K562 (cell line): ENCODE results near the gene FOXRED2. TPM values are rescaled to one million over a fixed set of nuclear protein-coding genes. Genes with fewer than 3 reads are reported as not detected.

Experiments used
- ATAC-seq: fragments of 200-7000 bp; cut with Tn5 transposase; 3 replicates; pipeline ENCODE4 v1.9.1; 2020; ENCODE audit warnings: moderate library complexity
- BruUV-seq: library from RNA; stranded (reverse); fragments of 400-500 nt; replicated peaks from 2 replicates; lab custom pipeline; 2021; lab: Mats Ljungman, UMichigan
- CTCF ChIA-PET: fragments of 300-600 bp; formaldehyde crosslinking; extraction: SDS; loops from one replicate; lab custom pipeline; 2021; ENCODE audit warnings: low intra/inter-chr PET ratio; lab: Yijun Ruan, JAX
- POLR2A ChIA-PET: fragments of 300-600, 350-650 bp; sonication (Branson Sonifier 250); formaldehyde crosslinking; extraction: SDS; loops from one replicate; lab custom pipeline; 2021; ENCODE audit warnings: antibody characterized with exemption, inconsistent platforms; lab: Yijun Ruan, JAX
- DNase-seq, 4 experiments: peaks; one replicate each; pipeline versions ENCODE4 v3.0.0 to v3.0.0-alpha.2; 2011 to 2018; ENCODE audit warnings: low spot score in 3 of 4, mixed read lengths in 3 of 4; ENCODE audit errors: extremely low read depth in 1 of 4
- FAIRE-seq: peaks from 2 replicates; lab custom pipeline; 2011; peaks lifted over from hg19 to GRCh38; lab: Jason Lieb, UNC
- H2AFZ ChIP-seq: 2 replicates; pipeline ENCODE4 v1.6.0; 2011; ENCODE audit warnings: low read depth, low read length, control low read depth, inconsistent platforms
- H3K27ac ChIP-seq: fragments of 200-600 bp; 3 replicates; pipeline ENCODE4 v1.8.0; 2011; ENCODE audit warnings: low read depth, mild to moderate bottlenecking, control low read depth, inconsistent platforms, low read length, moderate library complexity, mixed read lengths; ENCODE audit errors: extremely low read depth
- H3K27me3 ChIP-seq, 2 experiments: fragments of 300-600 bp in 1 of 2; 2 replicates in 1 of 2; 3 replicates in 1 of 2; pipeline versions ENCODE4 v1.6.0 to v1.8.0; 2011; ENCODE audit warnings: inconsistent platforms in 2 of 2, low read length in 2 of 2, mild to moderate bottlenecking in 1 of 2, mixed read lengths in 1 of 2, moderate library complexity in 1 of 2; ENCODE audit not compliant: control insufficient read depth in 2 of 2, insufficient read depth in 2 of 2
- H3K36me3 ChIP-seq: fragments of 300-600 bp; 3 replicates; pipeline ENCODE4 v1.8.0; 2011; ENCODE audit warnings: mild to moderate bottlenecking, low read length, inconsistent platforms; ENCODE audit not compliant: control insufficient read depth, insufficient read depth
- H3K4me1 ChIP-seq, 2 experiments: fragments of 200-600 bp in 1 of 2; replicated peaks in 1 of 2; 2 replicates in 1 of 2; 3 replicates in 1 of 2; pipeline versions ENCODE4 v1.5.1 to v1.8.0; 2011; ENCODE audit warnings: inconsistent platforms in 2 of 2, low read length in 2 of 2, mild to moderate bottlenecking in 1 of 2, mixed read lengths in 1 of 2, moderate library complexity in 1 of 2; ENCODE audit not compliant: control insufficient read depth in 2 of 2, insufficient read depth in 2 of 2
- H3K4me2 ChIP-seq: 2 replicates; pipeline ENCODE4 v1.6.1; 2011; ENCODE audit warnings: low read length, control low read depth, inconsistent platforms, mixed read lengths; ENCODE audit not compliant: insufficient read depth
- H3K4me3 ChIP-seq: fragments of 200-600 bp; sonication (generic), shearing (Covaris generic); 2 replicates; pipeline ENCODE4 v1.5.1; 2016; ENCODE audit warnings: control low read depth, inconsistent platforms
- H3K79me2 ChIP-seq: fragments of 200-600 bp; 3 replicates; pipeline ENCODE4 v1.8.0; 2011; ENCODE audit warnings: low read length, inconsistent platforms; ENCODE audit not compliant: control insufficient read depth, insufficient read depth
- H3K9ac ChIP-seq, 2 experiments: 2 replicates each; pipeline versions ENCODE4 v1.6.0 to v1.6.1; 2011; ENCODE audit warnings: low read depth in 2 of 2, low read length in 2 of 2, control low read depth in 1 of 2, inconsistent platforms in 1 of 2, mild to moderate bottlenecking in 1 of 2, mixed read lengths in 1 of 2; ENCODE audit not compliant: insufficient read depth in 1 of 2
- H3K9me1 ChIP-seq: one replicate; pipeline ENCODE4 v1.6.0; 2011; ENCODE audit warnings: inconsistent platforms, mild to moderate bottlenecking, low read length, moderate library complexity; ENCODE audit not compliant: control insufficient read depth, insufficient read depth
- H3K9me3 ChIP-seq: replicated peaks from 2 replicates; pipeline ENCODE4 v1.5.1; 2011; ENCODE audit warnings: low read depth, low read length, inconsistent platforms; ENCODE audit not compliant: control insufficient read depth, insufficient read depth
- H4K20me1 ChIP-seq: replicated peaks from 2 replicates; pipeline ENCODE4 v1.6.1; 2011; ENCODE audit warnings: low read length, inconsistent platforms, mixed read lengths; ENCODE audit not compliant: control insufficient read depth, insufficient read depth
- HIVEP1 ChIP-seq: fragments of 250-450 bp; sonication (Bioruptor Pico); IDR thresholded peaks from 2 replicates; pipeline ENCODE4 v1.4.0; 2020; ENCODE audit warnings: mild to moderate bottlenecking
- MEIS2 ChIP-seq: fragments of 450-650 bp; IDR thresholded peaks from 2 replicates; pipeline ENCODE4 v1.6.1; 2014; ENCODE audit warnings: mild to moderate bottlenecking; ENCODE audit not compliant: partially characterized antibody
- XRCC5 ChIP-seq: fragments of 200-400 bp; formaldehyde crosslinking; IDR thresholded peaks from 2 replicates; pipeline ENCODE4 v1.6.1; 2017; ENCODE audit warnings: low read depth, mild to moderate bottlenecking, low read length
- ZSCAN32 ChIP-seq: fragments of 450-650 bp; formaldehyde crosslinking; IDR thresholded peaks from 2 replicates; pipeline ENCODE4 v1.4.0; 2020; ENCODE audit warnings: mild to moderate bottlenecking, moderate library complexity
- WGBS: fragments of 100-300 bp; shearing (Covaris generic); methylation state at CpG from one replicate; pipeline ENCODE4 v1.1.6; 2016; ENCODE audit warnings: low coverage, mixed read lengths; ENCODE audit not compliant: insufficient coverage; ENCODE audit errors: missing lambda C conversion rate; 5-methylcytosine and 5-hydroxymethylcytosine counted together
- in situ Hi-C: fragments of 300-500 bp; cut with MboI; formaldehyde crosslinking; loops from 4 replicates; pipeline ENCODE4 v1.15.0; 2018; ENCODE audit warnings: inconsistent platforms, mixed read lengths
- intact Hi-C: fragments of 100-400 bp; cut with micrococcal nuclease; formaldehyde crosslinking; loops from 2 replicates; pipeline ENCODE4 v1.14.2; 2022
- polyA plus RNA-seq, 8 experiments: library from polyadenylated mRNA; depleted of rRNA in 4 of 8; stranded (reverse) in 5 of 8; unstranded in 3 of 8; fragments of >200 nt; fragmentation: Nextera tagmentation in 2 of 8; fragmentation: Illumina TruSeq in 1 of 8; extraction: Ambion mirVana in 2 of 8; extraction: Trizol in 1 of 8; gene quantifications; 2 replicates each; pipeline versions ENCODE4 v1.2.1 to v1.2.3, GENCODE V29; 2011 to 2014; ENCODE audit warnings: inconsistent platforms in 1 of 8, missing spikeins in 1 of 8
- total RNA-seq, 7 experiments: library from RNA; depleted of rRNA in 6 of 7; stranded (reverse); fragments of >200 nt in 6 of 7; fragmentation: Illumina TruSeq in 2 of 7; extraction: Trizol in 2 of 7; gene quantifications; 2 replicates each; pipeline versions ENCODE4 v1.2.1 to v1.2.3, GENCODE V29; 2011 to 2021; ENCODE audit warnings: low replicate concordance in 1 of 7

The FOXRED2 gene
- total and polyA plus RNA-seq, 9 of the 15 experiments (the other 6 are each of a cell fraction or from before 2014, with no cell fraction given): 2.8 to 48.4 (median 7.8) TPM

DNA sequence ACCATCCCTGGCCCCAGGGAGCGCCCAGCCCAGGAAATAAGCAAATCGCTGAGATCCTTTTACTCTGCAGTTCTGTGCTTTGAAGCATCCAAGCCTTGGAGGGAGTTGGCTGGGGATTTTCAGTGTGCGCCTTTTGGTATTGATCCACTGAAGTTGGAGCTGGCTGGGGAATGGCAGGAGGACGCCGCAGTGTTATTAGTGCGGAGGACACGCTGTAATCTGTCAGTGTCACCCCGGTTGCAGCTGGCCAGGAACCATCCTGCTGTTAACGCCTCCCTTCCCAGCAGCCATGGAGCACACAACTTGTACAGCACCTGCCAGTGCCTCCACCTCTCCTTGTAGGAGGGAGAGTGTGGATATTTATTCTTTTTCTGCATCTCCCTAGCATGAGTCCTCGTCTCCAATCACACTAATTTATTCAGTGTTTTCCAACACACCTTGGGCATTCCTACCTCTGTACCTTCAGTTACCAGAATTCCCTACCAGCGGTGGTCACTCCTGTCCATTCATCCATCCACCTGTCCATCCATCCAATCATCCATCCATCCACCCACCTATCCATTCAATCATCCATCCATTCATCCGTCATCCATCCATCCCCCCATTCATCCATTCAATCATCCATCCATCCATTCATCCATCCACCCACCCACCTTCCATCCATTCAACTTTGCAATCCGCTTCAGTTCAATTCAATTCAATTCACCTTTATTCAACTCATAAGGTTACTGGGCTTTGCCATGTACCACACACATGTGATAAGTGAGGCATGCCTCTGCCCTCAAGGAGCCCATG, 44.1 kb upstream of the FOXRED2 start:
- Histone ChIP-seq H3K9me1 (no peaks in the 10 kb centered on the region), H3K27me3 (peaks cover 13 to 38% of the 10 kb centered on the region in 2 experiments; a peak in 4 of 5 replicates), H3K9me3 (no peaks in the 10 kb centered on the region), H3K79me2 (no peaks in the 10 kb centered on the region), H3K36me3 (no peaks in the 10 kb centered on the region), H3K4me3 (no peak overlapping the region), H3K27ac (no peak overlapping the region), H3K9ac (no peak overlapping the region), H2AFZ (no peak overlapping the region), H3K4me2 (no peak overlapping the region), H3K4me1 (peaks cover 3 to 5% of the 10 kb centered on the region in 2 experiments; a peak in 3 of 5 replicates), H4K20me1 (no peaks in the 10 kb centered on the region)
- WGBS: 2% methylated on average over 13 of the region's 13 CpGs
- ChIA-PET CTCF (no interaction called here), POLR2A (no interaction called here)
- no peak for TF ChIP-seq XRCC5
- peak; percentile 2 for TF ChIP-seq MEIS2
- no TSS peak for BruUV-seq
- FAIRE-seq (no peak), DNase-seq (no peak), ATAC-seq (no peak)
- intact Hi-C loops (no loop called here), in situ Hi-C loops (no loop called here)

- H3K9me3 ChIP-seq: no peaks in the 10 kb centered on the region
- no peaks in the 10 kb centered on the region for H3K9me1 ChIP-seq
- POLR2A ChIA-PET: no interaction called here
- no peak for FAIRE-seq
- H2AFZ ChIP-seq: no peak overlapping the region
- no peaks in the 10 kb centered on the region for H4K20me1 ChIP-seq
- DNase-seq: no peak
- no peak overlapping the region for H3K27ac ChIP-seq
- in situ Hi-C loops (loop anchor here (10.0 kb wide), 1 partner anchor 316 kb away; the partner anchor contains the start of gene NCF4), intact Hi-C loops (loop anchor here (5.0 kb wide), 2 partner anchors 223 to 428 kb away; no protein-coding TSS in a partner anchor)
- CTCF ChIA-PET: interaction anchor here (3.1 kb wide), 1 partner anchor 307 kb away, joined by 20 read pairs; no protein-coding TSS in a partner anchor
- 27% methylated on average over 3 of the region's 5 CpGs for WGBS
- H3K27me3 ChIP-seq: peaks cover 13 to 27% of the 10 kb centered on the region in 2 experiments; a peak in 4 of 5 replicates
- no peak overlapping the region for H3K4me3 ChIP-seq
- no TSS peak for BruUV-seq
- H3K4me2 ChIP-seq: no peak overlapping the region
- H3K36me3 ChIP-seq: no peaks in the 10 kb centered on the region
- TF ChIP-seq ZSCAN32 (no peak), HIVEP1 (no peak)
- H3K79me2 ChIP-seq: no peaks in the 10 kb centered on the region
- no peak overlapping the region; a peak in 1 of 4 replicates for H3K9ac ChIP-seq
- no peak for ATAC-seq
- H3K4me1 ChIP-seq: peaks cover 5 to 11% of the 10 kb centered on the region in 2 experiments; a peak in 4 of 5 replicates
These were observed 42.2 kb upstream of the FOXRED2 start for GRCh38 chr22:36549033-36549432.
